ENCODE data around the gene ATP6V0C. TPM values are rescaled to one million over a fixed set of nuclear protein-coding genes. Genes with fewer than 3 reads are reported as not detected.
A peak's percentile ranks its signal among the peaks of the same experiment; 100 is the strongest.

ATP6V0C gene
- total and polyA plus RNA-seq, 2 of the 13 experiments (the other 11 are each of a cell fraction or from before 2014, with no cell fraction given), result 10.4 to 20.1 TPM

- TF ChIP-seq ARNTL (CRISPR knock-in tag; IDR thresholded peaks at IDR 0.05) (no peak), MIER3 (CRISPR knock-in tag; IDR thresholded peaks at IDR 0.05; ENCODE audit: borderline replicate concordance) (no peak), ZNF468 (CRISPR knock-in tag; IDR thresholded peaks at IDR 0.05) (no peak), RFX1 (IDR thresholded peaks at IDR 0.05) (no peak), KAT8 (CRISPR knock-in tag; IDR thresholded peaks at IDR 0.05) (peak; percentile 73), ZNF44 (CRISPR knock-in tag; IDR thresholded peaks at IDR 0.05) (no peak), ZBTB34 (CRISPR knock-in tag; IDR thresholded peaks at IDR 0.05) (no peak), ZBTB2 (CRISPR knock-in tag; IDR thresholded peaks at IDR 0.05; ENCODE audit: low read depth) (peak; percentile 99), JARID2 (CRISPR knock-in tag; IDR thresholded peaks at IDR 0.05; ENCODE audit: insufficient replicate concordance) (no peak), POLR2G (IDR thresholded peaks at IDR 0.05; ENCODE audit: low read depth, low read length) (peak; percentile 79), ZNF569 (CRISPR knock-in tag; IDR thresholded peaks at IDR 0.05; ENCODE audit: borderline replicate concordance) (no peak), ZNF773 (CRISPR knock-in tag; IDR thresholded peaks at IDR 0.05; ENCODE audit: borderline replicate concordance) (0 out of 2 replicates have a peak, but pooled peaks have one; percentile 64), ZNF143 (CRISPR knock-in tag; IDR thresholded peaks at IDR 0.05) (no peak), NFATC3 (CRISPR knock-in tag; IDR thresholded peaks at IDR 0.05) (no peak), SRSF4 (IDR thresholded peaks at IDR 0.05; ENCODE audit: low read depth, low read length, poor library complexity, severe bottlenecking) (no peak), RORA (CRISPR knock-in tag; IDR thresholded peaks at IDR 0.05) (no peak), ONECUT2 (CRISPR knock-in tag; IDR thresholded peaks at IDR 0.05) (no peak), ZNF563 (CRISPR knock-in tag; IDR thresholded peaks at IDR 0.05) (peak; percentile 23; the same call in 1 of the 2 replicates), ZNF615 (CRISPR knock-in tag; IDR thresholded peaks at IDR 0.05; ENCODE audit: borderline replicate concordance) (no peak), ATRX (CRISPR knock-in tag; IDR thresholded peaks at IDR 0.05; ENCODE audit: borderline replicate concordance) (no peak), ZNF382 (CRISPR knock-in tag; IDR thresholded peaks at IDR 0.05; ENCODE audit: borderline replicate concordance) (no peak), ATAD3A (CRISPR knock-in tag; IDR thresholded peaks at IDR 0.05) (no peak), ZMAT3 (CRISPR knock-in tag; conservative IDR thresholded peaks at IDR 0.05) (no peak; the same call in 1 of the 2 replicates), CBFB (CRISPR knock-in tag; IDR thresholded peaks at IDR 0.05) (peak; percentile 54; the same call in 1 of the 2 replicates), SAP130 (CRISPR knock-in tag; IDR thresholded peaks at IDR 0.05; ENCODE audit: low read depth) (peak; percentile 79)
- TF ChIP-seq, protein P1, sequence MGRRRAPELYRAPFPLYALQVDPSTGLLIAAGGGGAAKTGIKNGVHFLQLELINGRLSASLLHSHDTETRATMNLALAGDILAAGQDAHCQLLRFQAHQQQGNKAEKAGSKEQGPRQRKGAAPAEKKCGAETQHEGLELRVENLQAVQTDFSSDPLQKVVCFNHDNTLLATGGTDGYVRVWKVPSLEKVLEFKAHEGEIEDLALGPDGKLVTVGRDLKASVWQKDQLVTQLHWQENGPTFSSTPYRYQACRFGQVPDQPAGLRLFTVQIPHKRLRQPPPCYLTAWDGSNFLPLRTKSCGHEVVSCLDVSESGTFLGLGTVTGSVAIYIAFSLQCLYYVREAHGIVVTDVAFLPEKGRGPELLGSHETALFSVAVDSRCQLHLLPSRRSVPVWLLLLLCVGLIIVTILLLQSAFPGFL (CRISPR knock-in tag; IDR thresholded peaks at IDR 0.05), result no peak
- TF ChIP-seq, protein P2, sequence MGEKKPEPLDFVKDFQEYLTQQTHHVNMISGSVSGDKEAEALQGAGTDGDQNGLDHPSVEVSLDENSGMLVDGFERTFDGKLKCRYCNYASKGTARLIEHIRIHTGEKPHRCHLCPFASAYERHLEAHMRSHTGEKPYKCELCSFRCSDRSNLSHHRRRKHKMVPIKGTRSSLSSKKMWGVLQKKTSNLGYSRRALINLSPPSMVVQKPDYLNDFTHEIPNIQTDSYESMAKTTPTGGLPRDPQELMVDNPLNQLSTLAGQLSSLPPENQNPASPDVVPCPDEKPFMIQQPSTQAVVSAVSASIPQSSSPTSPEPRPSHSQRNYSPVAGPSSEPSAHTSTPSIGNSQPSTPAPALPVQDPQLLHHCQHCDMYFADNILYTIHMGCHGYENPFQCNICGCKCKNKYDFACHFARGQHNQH (CRISPR knock-in tag; IDR thresholded peaks at IDR 0.05), result no peak
These were observed at the start of gene ATP6V0C (continued) for GRCh38 chr16:2513405-2514332.
